ENCODE measurements around the gene CCDC187. TPM values are rescaled to one million over a fixed set of nuclear protein-coding genes. Genes with fewer than 3 reads are reported as not detected.

CCDC187 gene
- total RNA-seq, 6 donors from 2014 or later: 0.17 to 22.3 (median 10.0) TPM

DNA sequence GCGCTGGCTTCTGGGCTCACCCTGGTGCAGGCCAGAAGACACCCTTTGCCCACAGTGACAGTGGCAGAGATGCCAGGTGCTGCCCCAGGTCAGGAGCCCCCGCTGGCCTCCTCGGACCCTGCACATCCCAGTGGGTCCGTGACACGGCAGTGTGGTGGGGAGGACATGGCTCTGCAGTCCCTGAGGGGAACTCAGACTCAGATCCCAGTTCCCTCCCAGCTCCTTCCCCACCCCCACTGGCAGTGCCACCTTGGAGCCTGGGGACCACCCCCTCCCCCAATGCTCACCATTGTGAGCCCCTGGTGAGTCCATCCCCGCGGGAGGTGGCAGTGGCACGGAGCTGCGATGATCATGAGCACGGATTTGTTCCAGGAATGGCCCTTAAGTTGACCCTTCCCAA is 562 bp upstream of the CCDC187 start:
- Histone ChIP-seq H3K27ac (no peak overlapping the region), H3K4me1 (no peaks in the 10 kb centered on the region), H3K9me3 (no peaks in the 10 kb centered on the region), H3K4me3 (no peak overlapping the region), H3K36me3 (no peaks in the 10 kb centered on the region), H3K27me3 (peaks cover 0 to 2% (median 0%) of the 10 kb centered on the region in 4 donors)
- 80 to 87% methylated on average over 1 to 10 of the region's 10 CpGs for WGBS, 2 donors
- ATAC-seq (ENCODE audit: low FRiP score in 2 of 2): no peak
- TF ChIP-seq, protein P1, sequence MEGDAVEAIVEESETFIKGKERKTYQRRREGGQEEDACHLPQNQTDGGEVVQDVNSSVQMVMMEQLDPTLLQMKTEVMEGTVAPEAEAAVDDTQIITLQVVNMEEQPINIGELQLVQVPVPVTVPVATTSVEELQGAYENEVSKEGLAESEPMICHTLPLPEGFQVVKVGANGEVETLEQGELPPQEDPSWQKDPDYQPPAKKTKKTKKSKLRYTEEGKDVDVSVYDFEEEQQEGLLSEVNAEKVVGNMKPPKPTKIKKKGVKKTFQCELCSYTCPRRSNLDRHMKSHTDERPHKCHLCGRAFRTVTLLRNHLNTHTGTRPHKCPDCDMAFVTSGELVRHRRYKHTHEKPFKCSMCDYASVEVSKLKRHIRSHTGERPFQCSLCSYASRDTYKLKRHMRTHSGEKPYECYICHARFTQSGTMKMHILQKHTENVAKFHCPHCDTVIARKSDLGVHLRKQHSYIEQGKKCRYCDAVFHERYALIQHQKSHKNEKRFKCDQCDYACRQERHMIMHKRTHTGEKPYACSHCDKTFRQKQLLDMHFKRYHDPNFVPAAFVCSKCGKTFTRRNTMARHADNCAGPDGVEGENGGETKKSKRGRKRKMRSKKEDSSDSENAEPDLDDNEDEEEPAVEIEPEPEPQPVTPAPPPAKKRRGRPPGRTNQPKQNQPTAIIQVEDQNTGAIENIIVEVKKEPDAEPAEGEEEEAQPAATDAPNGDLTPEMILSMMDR (IDR thresholded peaks at IDR 0.05): no peak
- no peak for TF ChIP-seq POLR2A (IDR thresholded peaks at IDR 0.05)
- no peak for TF ChIP-seq POLR2AphosphoS5 (IDR thresholded peaks at IDR 0.05)
- TF ChIP-seq EP300 (IDR thresholded peaks at IDR 0.05): no peak
- DNase-seq: peak in 1 of 2 donors; percentile 70

DNA sequence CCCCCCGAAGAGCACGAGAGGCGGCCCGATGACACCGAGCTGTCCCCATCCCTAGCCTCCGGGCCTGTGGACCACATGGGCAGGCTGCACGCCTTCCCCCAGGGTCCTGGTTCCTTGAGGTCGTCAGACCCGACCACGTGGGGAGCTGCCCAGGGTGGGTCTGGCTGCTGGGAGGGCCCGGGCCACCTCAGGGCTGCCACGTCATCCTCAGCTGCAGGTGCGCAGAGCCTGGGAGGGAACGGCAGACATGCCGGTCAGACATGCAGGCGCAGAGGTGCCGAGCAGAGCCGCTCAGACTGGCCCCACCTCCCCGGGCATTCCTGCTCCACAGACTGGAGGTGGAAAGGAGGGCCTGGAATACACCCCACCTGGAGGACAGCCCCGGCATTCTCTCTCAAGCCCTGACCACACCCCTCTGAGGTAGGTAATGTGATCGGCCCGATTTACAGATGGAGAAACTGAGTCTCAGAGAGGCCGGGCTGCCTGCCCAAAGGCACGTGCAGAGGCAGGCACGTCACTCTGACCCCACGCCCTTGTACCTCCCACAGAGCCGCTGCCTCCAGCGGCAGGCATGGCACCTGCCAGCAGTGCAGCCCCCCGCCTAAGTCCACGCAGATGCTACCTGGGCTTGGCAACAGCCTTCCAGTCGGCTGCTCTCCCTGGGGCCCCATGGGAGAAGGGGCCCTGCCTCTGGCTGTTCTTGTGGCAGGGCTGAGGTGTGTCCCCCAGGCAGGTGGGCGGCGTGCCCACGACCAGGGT is 649 bp downstream of the CCDC187 start:
- Histone ChIP-seq H3K36me3 (no peaks in the 10 kb centered on the region), H3K9me3 (no peaks in the 10 kb centered on the region), H3K4me3 (no peak overlapping the region), H3K27me3 (no peaks in the 10 kb centered on the region), H3K4me1 (no peaks in the 10 kb centered on the region), H3K27ac (no peak overlapping the region)
- 88 to 89% methylated on average over 6 to 27 of the region's 34 CpGs for WGBS, 2 donors
- no peak for ATAC-seq (ENCODE audit: low FRiP score in 2 of 2)
- TF ChIP-seq EP300 (IDR thresholded peaks at IDR 0.05) (no peak), POLR2A (IDR thresholded peaks at IDR 0.05) (no peak), POLR2AphosphoS5 (IDR thresholded peaks at IDR 0.05) (no peak)
- DNase-seq: peak in 1 of 2 donors; percentile 73

DNA sequence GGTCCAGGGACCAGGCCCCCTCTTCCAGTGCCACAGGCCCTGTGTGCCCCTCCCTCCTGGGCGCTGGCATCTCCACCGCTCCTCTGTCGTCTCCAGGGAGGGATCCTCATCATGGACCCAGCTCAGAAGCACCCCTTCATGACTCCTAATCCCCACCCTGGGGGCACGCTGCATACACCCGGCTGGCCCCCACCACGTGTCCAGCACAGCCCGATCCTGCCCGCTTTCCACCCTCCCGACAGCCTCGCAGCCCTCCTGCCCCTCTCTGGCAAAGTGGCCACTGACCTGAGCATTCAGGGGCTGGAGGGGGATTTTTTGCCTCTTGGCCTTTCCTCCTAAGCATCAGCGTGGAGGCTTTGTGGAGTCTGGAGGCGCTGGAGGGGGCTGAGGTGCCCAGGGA is 1.4 kb downstream of the CCDC187 start:
- Histone ChIP-seq H3K36me3 (no peaks in the 10 kb centered on the region), H3K27ac (no peak overlapping the region), H3K4me1 (peaks cover 0 to under 1% (median 0%) of the 10 kb centered on the region in 4 donors), H3K4me3 (no peak overlapping the region), H3K9me3 (no peaks in the 10 kb centered on the region), H3K27me3 (no peaks in the 10 kb centered on the region)
- no peak for ATAC-seq (ENCODE audit: low FRiP score in 2 of 2)
- TF ChIP-seq, protein P1 (IDR thresholded peaks at IDR 0.05): no peak
- TF ChIP-seq POLR2AphosphoS5 (IDR thresholded peaks at IDR 0.05) (no peak), POLR2A (IDR thresholded peaks at IDR 0.05) (no peak), EP300 (IDR thresholded peaks at IDR 0.05) (no peak)
- 80 to 89% methylated on average over 12 of the region's 12 CpGs for WGBS, 2 donors
- DNase-seq: peak in 1 of 2 donors; percentile 53

DNA sequence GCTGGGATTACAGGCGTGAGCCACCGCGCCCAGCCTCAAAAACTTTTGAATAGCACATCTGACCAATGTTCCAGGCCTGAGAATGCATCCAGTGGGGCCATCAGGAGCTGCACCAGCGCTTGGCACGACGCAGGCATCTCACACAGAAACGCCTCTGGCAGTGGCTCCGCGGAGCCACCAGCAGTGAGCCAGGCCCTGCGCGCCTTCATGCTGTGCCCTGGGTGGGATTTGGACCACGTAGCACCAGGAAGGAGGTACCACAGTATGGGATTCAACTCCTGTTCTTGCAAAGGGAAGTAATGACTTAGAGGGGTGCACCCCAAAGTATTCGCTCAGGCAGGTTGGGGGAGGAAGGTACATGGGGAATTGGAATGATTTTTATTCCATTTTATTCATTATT is 3.0 kb downstream of the CCDC187 start:
- H3K4me3 ChIP-seq: no peak overlapping the region
- 86 to 90% methylated on average over 5 to 13 of the region's 13 CpGs for WGBS, 2 donors
- no peak overlapping the region for H3K27ac ChIP-seq
- no peaks in the 10 kb centered on the region for H3K9me3 ChIP-seq
- H3K36me3 ChIP-seq: no peaks in the 10 kb centered on the region
- H3K27me3 ChIP-seq: no peaks in the 10 kb centered on the region
- TF ChIP-seq EP300 (IDR thresholded peaks at IDR 0.05) (no peak), POLR2AphosphoS5 (IDR thresholded peaks at IDR 0.05) (no peak), POLR2A (IDR thresholded peaks at IDR 0.05) (no peak)
- TF ChIP-seq, protein P1 (IDR thresholded peaks at IDR 0.05): no peak
- ATAC-seq (ENCODE audit: low FRiP score in 2 of 2) (no peak), DNase-seq (peak in 1 of 2 donors; percentile 60)
- peaks cover 0 to 5% (median 0%) of the 10 kb centered on the region in 4 donors for H3K4me1 ChIP-seq

DNA sequence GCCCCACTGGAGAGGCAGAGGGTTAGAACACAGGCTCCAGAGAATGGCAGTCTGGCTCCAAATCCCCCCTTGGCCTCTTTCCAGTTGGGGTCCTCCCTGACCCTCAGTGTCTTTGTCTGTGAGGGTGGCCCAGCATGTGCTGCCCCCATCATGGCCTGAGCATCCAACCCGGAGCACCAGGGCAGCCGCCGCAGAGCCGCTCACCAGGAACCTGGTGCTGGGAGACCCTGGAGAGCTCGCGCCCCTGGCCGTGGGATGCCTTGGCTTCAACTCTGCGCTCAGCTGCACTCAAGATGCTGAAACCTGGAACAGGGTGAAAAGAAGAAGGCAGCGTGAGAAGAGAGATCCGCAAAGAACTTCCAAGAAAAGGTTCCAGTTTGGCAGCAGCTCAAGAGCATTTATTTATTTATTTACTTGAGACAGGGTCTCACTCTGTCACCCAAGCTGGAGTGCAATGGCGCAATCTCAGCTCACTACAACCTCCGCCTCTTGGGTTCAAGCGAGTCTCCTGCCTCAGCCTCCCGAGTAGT is 3.8 kb downstream of the CCDC187 start:
- no peaks in the 10 kb centered on the region for H3K9me3 ChIP-seq
- peaks cover 0 to 5% (median 0%) of the 10 kb centered on the region in 4 donors for H3K4me1 ChIP-seq
- no peaks in the 10 kb centered on the region for H3K36me3 ChIP-seq
- H3K27me3 ChIP-seq: no peaks in the 10 kb centered on the region
- TF ChIP-seq POLR2A (IDR thresholded peaks at IDR 0.05): no peak
- no peak for TF ChIP-seq EP300 (IDR thresholded peaks at IDR 0.05)
- TF ChIP-seq POLR2AphosphoS5 (IDR thresholded peaks at IDR 0.05): no peak
- TF ChIP-seq, protein P1 (IDR thresholded peaks at IDR 0.05): no peak
- no peak overlapping the region for H3K4me3 ChIP-seq
- DNase-seq (peak in 1 of 2 donors; percentile 69), ATAC-seq (ENCODE audit: low FRiP score in 2 of 2) (no peak)
- H3K27ac ChIP-seq: no peak overlapping the region
- 87 to 89% methylated on average over 11 to 14 of the region's 14 CpGs for WGBS, 2 donors

Measured in upper lobe of left lung (tissue), 6 donors.